Progenitor cell of endocrine pancreas (in vitro differentiated cells): ENCODE measurements around the gene FAT1. TPM values are rescaled to one million over a fixed set of nuclear protein-coding genes. Genes with fewer than 3 reads are reported as not detected.
A peak's percentile ranks its signal among the peaks of the same experiment; 100 is the strongest.

Source experiments
- DNase-seq: peaks from one replicate; pipeline ENCODE4 v3.0.0; 2021; ENCODE audit warnings: low spot score; ENCODE audit not compliant: unreplicated experiment
- H3K27ac Mint-ChIP-seq: 2 replicates; pipeline ENCODE4 v1.8.0; 2021; ENCODE audit warnings: mild to moderate bottlenecking, moderate library complexity, mixed read lengths
- H3K27me3 Mint-ChIP-seq: 2 replicates; pipeline ENCODE4 v1.8.0; 2021; ENCODE audit warnings: mixed read lengths
- H3K36me3 Mint-ChIP-seq: 2 replicates; pipeline ENCODE4 v1.8.0; 2022; ENCODE audit warnings: mixed read lengths; ENCODE audit not compliant: insufficient read depth
- H3K4me1 Mint-ChIP-seq: 2 replicates; pipeline ENCODE4 v1.8.0; 2021; ENCODE audit warnings: low read depth, mixed read lengths
- H3K4me3 Mint-ChIP-seq: 2 replicates; pipeline ENCODE4 v1.8.0; 2021; ENCODE audit warnings: low read depth, mild to moderate bottlenecking, moderate library complexity, mixed read lengths
- H3K9me3 Mint-ChIP-seq: 2 replicates; pipeline ENCODE4 v1.8.0; 2021; ENCODE audit warnings: low read depth, mixed read lengths
- CTCF ChIP-seq: fragments of 200-600 bp; sonication (generic); IDR thresholded peaks from one replicate; pipeline ENCODE4 v1.5.0; 2021; ENCODE audit warnings: antibody characterized with exemption, mild to moderate bottlenecking; ENCODE audit not compliant: unreplicated experiment
- total RNA-seq: library from RNA; stranded (reverse); gene quantifications from 2 replicates; pipeline ENCODE4 v1.2.1, GENCODE V29; 2021

Gene FAT1
- total RNA-seq, 1 donor from 2014 or later, result 264 TPM

GRCh38 chr4:186727169-186727976 is 3.7 kb upstream of the FAT1 start:
- H3K36me3 Mint-ChIP-seq, result no peaks in the 10 kb centered on the region
- no peaks in the 10 kb centered on the region for H3K9me3 Mint-ChIP-seq
- H3K27me3 Mint-ChIP-seq, result peaks cover 16% of the 10 kb centered on the region
- TF ChIP-seq CTCF, result no peak
- H3K4me1 Mint-ChIP-seq, result peaks cover 21% of the 10 kb centered on the region
- DNase-seq, result no peak
- peak overlapping the region; percentile 91 for H3K4me3 Mint-ChIP-seq
- H3K27ac Mint-ChIP-seq, result peak overlapping the region; percentile 98

GRCh38 chr4:186726426-186727168 is 2.9 kb upstream of the FAT1 start:
- TF ChIP-seq CTCF, result peak; percentile 40
- H3K4me1 Mint-ChIP-seq, result peaks cover 24% of the 10 kb centered on the region
- H3K27me3 Mint-ChIP-seq, result peaks cover 16% of the 10 kb centered on the region
- peak; percentile 87 for DNase-seq
- peak overlapping the region; percentile 96 for H3K4me3 Mint-ChIP-seq
- peaks cover 2% of the 10 kb centered on the region for H3K36me3 Mint-ChIP-seq
- no peaks in the 10 kb centered on the region for H3K9me3 Mint-ChIP-seq
- peak overlapping the region; percentile 98 for H3K27ac Mint-ChIP-seq

GRCh38 chr4:186725469-186726425 is 2.1 kb upstream of the FAT1 start:
- Mint-ChIP-seq H3K27me3 (peaks cover 16% of the 10 kb centered on the region), H3K4me3 (peak overlapping the region; percentile 96), H3K36me3 (peaks cover 4% of the 10 kb centered on the region), H3K9me3 (no peaks in the 10 kb centered on the region), H3K27ac (peak overlapping the region; percentile 98), H3K4me1 (peaks cover 27% of the 10 kb centered on the region)
- TF ChIP-seq CTCF, result peak; percentile 80
- DNase-seq, result peak; percentile 58

DNA sequence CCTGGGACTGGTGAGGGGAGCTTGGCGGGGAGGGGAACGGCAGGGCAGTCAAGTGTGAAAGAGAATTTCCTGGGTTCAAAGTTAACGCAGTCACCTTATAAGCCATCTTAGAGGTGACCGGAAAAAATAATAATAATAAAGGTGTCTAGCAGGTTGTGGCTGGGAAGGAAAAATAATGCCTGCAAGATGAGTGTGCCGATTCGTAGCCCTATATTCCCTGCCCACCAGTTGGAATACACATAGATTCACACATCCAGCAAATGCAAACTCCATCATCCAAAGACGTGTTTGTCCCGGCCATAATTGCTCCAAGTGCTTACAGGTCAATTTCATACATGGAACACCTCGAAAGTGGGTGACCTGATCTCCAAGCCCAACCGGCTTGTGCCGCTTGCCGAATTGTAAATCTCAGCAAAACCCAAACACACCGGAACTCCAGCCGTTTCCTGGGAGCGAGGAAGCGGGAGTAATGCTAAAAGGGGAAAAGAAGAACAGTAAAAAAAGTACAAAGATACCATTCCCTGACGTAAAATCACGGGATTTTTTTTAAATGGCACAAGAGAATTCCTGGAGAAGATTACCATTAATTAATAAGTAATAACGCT is 1.3 kb upstream of the FAT1 start:
- no peak for DNase-seq
- H3K4me3 Mint-ChIP-seq, result peak overlapping the region; percentile 96
- H3K27me3 Mint-ChIP-seq, result peaks cover 16% of the 10 kb centered on the region
- peak overlapping the region; percentile 98 for H3K27ac Mint-ChIP-seq
- peaks cover 4% of the 10 kb centered on the region for H3K36me3 Mint-ChIP-seq
- H3K9me3 Mint-ChIP-seq, result no peaks in the 10 kb centered on the region
- no peak for TF ChIP-seq CTCF
- peaks cover 27% of the 10 kb centered on the region for H3K4me1 Mint-ChIP-seq
